ENCODE results near the gene ZPR1.
"Not testable (repeated sequence)": the region's sequence is repeated elsewhere in the genome, so short reads cannot be mapped to it uniquely, and the experiment has no call there.

Gene ZPR1, protein sequence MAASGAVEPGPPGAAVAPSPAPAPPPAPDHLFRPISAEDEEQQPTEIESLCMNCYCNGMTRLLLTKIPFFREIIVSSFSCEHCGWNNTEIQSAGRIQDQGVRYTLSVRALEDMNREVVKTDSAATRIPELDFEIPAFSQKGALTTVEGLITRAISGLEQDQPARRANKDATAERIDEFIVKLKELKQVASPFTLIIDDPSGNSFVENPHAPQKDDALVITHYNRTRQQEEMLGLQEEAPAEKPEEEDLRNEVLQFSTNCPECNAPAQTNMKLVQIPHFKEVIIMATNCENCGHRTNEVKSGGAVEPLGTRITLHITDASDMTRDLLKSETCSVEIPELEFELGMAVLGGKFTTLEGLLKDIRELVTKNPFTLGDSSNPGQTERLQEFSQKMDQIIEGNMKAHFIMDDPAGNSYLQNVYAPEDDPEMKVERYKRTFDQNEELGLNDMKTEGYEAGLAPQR

GRCh38 chr11:116787786-116788486 lies at the start of gene ZPR1:
Gene ZPR1, minus strand, starts transcription at chr11:116788023. Its CDS starts 33 bp downstream, at chr11:116787990.
- no peak for FAIRE-seq

DNA sequence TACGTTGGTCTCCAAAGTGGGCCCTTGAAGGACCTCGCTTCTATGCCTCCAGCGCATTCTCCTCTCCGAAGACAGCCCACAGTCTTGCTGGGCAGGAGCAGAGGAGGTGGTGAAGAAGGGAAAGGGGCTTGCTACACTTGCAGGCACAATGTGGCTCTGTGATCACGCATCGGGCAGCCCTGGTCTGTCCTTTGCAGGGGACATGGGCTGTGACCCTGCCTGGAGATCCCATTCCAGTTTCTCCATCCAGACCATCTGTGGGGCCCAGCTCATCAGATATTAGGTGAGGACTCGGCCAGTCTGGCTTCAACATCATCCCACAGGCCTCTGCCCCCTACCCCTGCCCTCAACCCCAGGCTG lies 48.8 kb upstream of the ZPR1 start:
- no peak for FAIRE-seq

GRCh38 chr11:116835791-116836631 lies 48.2 kb upstream of the ZPR1 start:
- no peak for FAIRE-seq

GRCh38 chr11:116835042-116835772 lies 47.4 kb upstream of the ZPR1 start:
- no peak for FAIRE-seq

DNA sequence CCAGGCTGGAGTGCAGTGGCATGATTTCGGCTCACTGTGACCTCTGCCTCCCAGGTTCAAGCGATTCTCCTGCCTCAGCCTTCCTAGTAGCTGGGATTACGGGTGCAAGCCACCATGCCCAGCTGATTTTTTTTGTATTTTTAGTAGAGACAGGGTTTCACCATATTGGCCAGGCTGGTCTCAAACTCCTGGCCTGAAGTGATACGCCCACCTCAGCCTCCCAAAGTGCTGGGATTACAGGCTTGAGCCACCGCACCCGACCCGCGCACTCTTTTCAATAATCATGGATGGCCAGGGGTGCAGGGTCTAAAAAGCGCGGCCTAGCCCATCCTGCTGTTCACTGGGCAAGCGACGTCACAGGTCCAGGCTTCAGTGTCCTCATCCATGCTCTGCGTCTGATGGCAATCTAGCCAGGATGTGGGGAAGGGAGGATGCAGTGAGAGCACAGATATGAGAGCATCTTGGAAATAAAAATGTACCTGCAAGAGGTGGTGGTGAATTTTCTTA lies 46.8 kb upstream of the ZPR1 start:
- FAIRE-seq: not testable (repeated sequence)

GRCh38 chr11:116833816-116834534 lies 46.2 kb upstream of the ZPR1 start:
- no peak for FAIRE-seq

DNA sequence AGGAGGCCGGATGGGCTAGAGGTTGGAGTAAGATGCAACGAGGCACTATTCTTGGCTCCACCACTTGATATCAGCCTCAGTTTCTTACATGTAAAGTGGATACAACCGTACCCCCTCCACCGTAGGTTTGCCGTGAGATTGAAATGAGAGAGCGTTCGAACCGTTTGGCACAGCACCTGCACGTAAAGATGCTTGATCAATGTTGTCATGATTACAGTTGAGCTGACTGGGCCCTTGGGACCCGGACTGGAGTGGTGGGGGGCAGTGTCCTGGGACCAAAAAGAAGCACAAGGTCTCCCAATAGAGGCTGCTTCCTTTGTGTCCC lies 45.6 kb upstream of the ZPR1 start:
- FAIRE-seq: no peak

DNA sequence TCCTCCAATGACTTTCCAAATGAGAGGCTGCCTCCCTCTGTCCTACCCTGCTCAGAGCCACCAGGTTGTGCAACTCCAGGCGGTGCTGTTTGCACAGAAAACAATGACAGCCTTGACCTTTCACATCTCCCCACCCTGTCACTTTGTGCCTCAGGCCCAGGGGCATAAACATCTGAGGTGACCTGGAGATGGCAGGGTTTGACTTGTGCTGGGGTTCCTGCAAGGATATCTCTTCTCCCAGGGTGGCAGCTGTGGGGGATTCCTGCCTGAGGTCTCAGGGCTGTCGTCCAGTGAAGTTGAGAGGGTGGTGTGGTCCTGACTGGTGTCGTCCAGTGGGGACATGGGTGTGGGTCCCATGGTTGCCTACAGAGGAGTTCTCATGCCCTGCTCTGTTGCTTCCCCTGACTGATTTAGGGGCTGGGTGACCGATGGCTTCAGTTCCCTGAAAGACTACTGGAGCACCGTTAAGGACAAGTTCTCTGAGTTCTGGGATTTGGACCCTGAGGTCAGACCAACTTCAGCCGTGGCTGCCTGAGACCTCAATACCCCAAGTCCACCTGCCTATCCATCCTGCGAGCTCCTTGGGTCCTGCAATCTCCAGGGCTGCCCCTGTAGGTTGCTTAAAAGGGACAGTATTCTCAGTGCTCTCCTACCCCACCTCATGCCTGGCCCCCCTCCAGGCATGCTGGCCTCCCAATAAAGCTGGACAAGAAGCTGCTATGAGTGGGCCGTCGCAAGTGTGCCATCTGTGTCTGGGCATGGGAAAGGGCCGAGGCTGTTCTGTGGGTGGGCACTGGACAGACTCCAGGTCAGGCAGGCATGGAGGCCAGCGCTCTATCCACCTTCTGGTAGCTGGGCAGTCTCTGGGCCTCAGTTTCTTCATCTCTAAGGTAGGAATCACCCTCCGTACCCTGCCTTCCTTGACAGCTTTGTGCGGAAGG lies 44.8 kb upstream of the ZPR1 start:
- no peak for FAIRE-seq

GRCh38 chr11:116831790-116832349 lies 44.0 kb upstream of the ZPR1 start:
- no peak for FAIRE-seq

DNA sequence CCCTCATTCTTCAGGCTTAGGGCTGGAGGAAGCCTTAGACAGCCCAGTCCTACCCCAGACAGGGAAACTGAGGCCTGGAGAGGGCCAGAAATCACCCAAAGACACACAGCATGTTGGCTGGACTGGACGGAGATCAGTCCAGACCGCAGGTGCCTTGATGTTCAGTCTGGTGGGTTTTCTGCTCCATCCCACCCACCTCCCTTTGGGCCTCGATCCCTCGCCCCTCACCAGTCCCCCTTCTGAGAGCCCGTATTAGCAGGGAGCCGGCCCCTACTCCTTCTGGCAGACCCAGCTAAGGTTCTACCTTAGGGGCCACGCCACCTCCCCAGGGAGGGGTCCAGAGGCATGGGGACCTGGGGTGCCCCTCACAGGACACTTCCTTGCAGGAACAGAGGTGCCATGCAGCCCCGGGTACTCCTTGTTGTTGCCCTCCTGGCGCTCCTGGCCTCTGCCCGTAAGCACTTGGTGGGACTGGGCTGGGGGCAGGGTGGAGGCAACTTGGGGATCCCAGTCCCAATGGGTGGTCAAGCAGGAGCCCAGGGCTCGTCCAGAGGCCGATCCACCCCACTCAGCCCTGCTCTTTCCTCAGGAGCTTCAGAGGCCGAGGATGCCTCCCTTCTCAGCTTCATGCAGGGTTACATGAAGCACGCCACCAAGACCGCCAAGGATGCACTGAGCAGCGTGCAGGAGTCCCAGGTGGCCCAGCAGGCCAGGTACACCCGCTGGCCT lies 42.5 kb upstream of the ZPR1 start:
- no peak for FAIRE-seq

- no peak for FAIRE-seq
These were observed 41.8 kb upstream of the ZPR1 start, which contains the start of gene APOC3 for GRCh38 chr11:116829525-116830183. Gene APOC3, plus strand, starts transcription at chr11:116829907. Its CDS starts 676 bp downstream, at chr11:116830583.

- FAIRE-seq: no peak
These were observed 41.1 kb upstream of the ZPR1 start for GRCh38 chr11:116828632-116829524.

GRCh38 chr11:116827461-116827860 lies 39.6 kb upstream of the ZPR1 start:
- no peak for FAIRE-seq

DNA sequence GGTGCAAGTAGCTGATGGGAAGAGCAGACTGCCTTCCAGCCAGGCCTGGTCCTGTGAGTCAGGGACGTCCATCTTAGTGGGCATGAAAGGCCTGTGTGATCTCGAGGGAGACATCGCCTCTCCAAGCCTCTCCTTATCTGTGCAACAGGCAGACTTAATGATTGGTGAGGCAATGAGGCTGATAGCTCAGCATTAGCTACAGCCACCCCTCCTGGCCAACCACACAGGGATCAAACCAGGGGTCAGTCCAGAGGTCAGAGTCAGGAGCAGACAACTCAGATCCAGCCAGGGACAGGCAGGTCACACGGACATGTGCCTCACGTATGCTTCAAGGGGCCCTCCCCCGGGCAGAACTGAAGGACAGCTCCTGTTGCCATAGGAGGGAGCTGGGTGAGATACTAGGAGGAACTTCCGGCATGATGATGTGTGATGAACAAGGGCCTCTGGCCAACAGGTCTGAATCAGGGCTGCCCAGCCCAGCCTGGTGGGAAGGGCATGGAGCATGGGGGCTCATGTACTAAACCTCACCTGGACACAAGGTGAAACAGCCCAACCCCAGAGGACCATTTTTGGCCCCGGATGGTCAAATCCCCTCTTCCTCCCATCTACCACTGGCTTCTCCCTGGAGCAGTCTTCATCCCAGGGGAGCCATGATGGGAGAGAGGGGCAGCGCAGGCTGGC lies 39.1 kb upstream of the ZPR1 start:
- no peak for FAIRE-seq

GRCh38 chr11:116825854-116826750 lies 38.3 kb upstream of the ZPR1 start:
- no peak for FAIRE-seq

GRCh38 chr11:116825434-116825833 lies 37.6 kb upstream of the ZPR1 start:
- FAIRE-seq: no peak

All from TTC549 (cell line).